CD4-positive, alpha-beta T cell (primary cell): Measurements from ENCODE around the gene ARL5A. TPM values are rescaled to one million over a fixed set of nuclear protein-coding genes. Genes with fewer than 3 reads are reported as not detected.

ENCODE experiments used
- ATAC-seq: fragments of 200-7000 bp; cut with Tn5 transposase; one replicate; pipeline ENCODE4 v1.10.0; 2022; ENCODE audit warnings: mild to moderate bottlenecking; ENCODE audit not compliant: poor library complexity
- CTCF ChIA-PET: fragments of 350-600 bp; sonication (Branson Sonifier 250); formaldehyde crosslinking; loops from one replicate; lab custom pipeline; 2021; ENCODE audit warnings: antibody characterized with exemption, inconsistent platforms; lab: Charles Lee
- POLR2A ChIA-PET: fragments of 350-600 bp; sonication (Branson Sonifier 250); formaldehyde crosslinking; loops from one replicate; lab custom pipeline; 2021; ENCODE audit warnings: antibody characterized with exemption, inconsistent platforms; lab: Charles Lee
- DNase-seq, 14 experiments: peaks; one replicate each; pipeline ENCODE4 v3.0.0-alpha.2; 2013 to 2020; ENCODE audit warnings: mixed read lengths in 2 of 14
- H3K27ac ChIP-seq, 2 donors: one replicate each; pipeline versions ENCODE4 v1.5.1 to v1.7.0; 2013; ENCODE audit warnings: low read length in 2 of 2, low read depth in 1 of 2, mild to moderate bottlenecking in 1 of 2
- H3K27me3 ChIP-seq, 2 experiments: 1 replicate in 1 of 2; 2 replicates in 1 of 2; pipeline versions ENCODE4 v1.6.1 to v1.7.0; 2013; ENCODE audit warnings: low read length in 2 of 2, control low read depth in 1 of 2, mild to moderate bottlenecking in 1 of 2, moderate library complexity in 1 of 2; ENCODE audit not compliant: insufficient read depth in 2 of 2, control insufficient read depth in 1 of 2
- H3K36me3 ChIP-seq: one replicate; pipeline ENCODE4 v1.6.1; 2013; ENCODE audit warnings: low read length, control low read depth; ENCODE audit not compliant: insufficient read depth
- H3K4me1 ChIP-seq: one replicate; pipeline ENCODE4 v1.6.1; 2013; ENCODE audit warnings: low read length, control low read depth; ENCODE audit not compliant: insufficient read depth
- H3K4me3 ChIP-seq: one replicate; pipeline ENCODE4 v1.5.1; 2013; ENCODE audit warnings: mild to moderate bottlenecking, low read length, moderate library complexity
- H3K9me3 ChIP-seq, 2 experiments: 1 replicate in 1 of 2; 2 replicates in 1 of 2; pipeline versions ENCODE4 v1.6.1 to v1.7.0; 2013; ENCODE audit warnings: low read length in 2 of 2, mild to moderate bottlenecking in 2 of 2, control low read depth in 1 of 2, moderate library complexity in 1 of 2; ENCODE audit not compliant: control insufficient read depth in 1 of 2, insufficient read depth in 1 of 2
- H3K27ac Mint-ChIP-seq: one replicate; pipeline ENCODE4 v1.8.0; 2020; ENCODE audit warnings: mixed read lengths
- H3K27me3 Mint-ChIP-seq: one replicate; pipeline ENCODE4 v1.8.0; 2021; ENCODE audit warnings: mixed read lengths
- H3K36me3 Mint-ChIP-seq: one replicate; pipeline ENCODE4 v1.8.0; 2021; ENCODE audit warnings: low read depth, mixed read lengths
- H3K4me1 Mint-ChIP-seq: one replicate; pipeline ENCODE4 v1.8.0; 2021; ENCODE audit warnings: low read depth, mixed read lengths
- H3K4me3 Mint-ChIP-seq: one replicate; pipeline ENCODE4 v1.8.0; 2020; ENCODE audit warnings: mild to moderate bottlenecking, mixed read lengths
- H3K9me3 Mint-ChIP-seq: one replicate; pipeline ENCODE4 v1.8.0; 2020; ENCODE audit warnings: mixed read lengths
- CTCF ChIP-seq: fragments of 200-600 bp; IDR thresholded peaks from one replicate; pipeline ENCODE4 v1.8.0; 2022; ENCODE audit warnings: antibody characterized with exemption, mild to moderate bottlenecking
- intact Hi-C, 2 experiments: fragments of 100-400 bp; cut with DNase I in 1 of 2; cut with micrococcal nuclease in 1 of 2; formaldehyde crosslinking; loops; one replicate each; pipeline versions ENCODE4 v1.15.1 to v1.9.0; 2023 to 2025; cut with DNase I, micrococcal nuclease
- total RNA-seq, 174 experiments: library from RNA in 2 of 174; stranded (reverse) in 2 of 174; gene quantifications; one replicate each; pipeline ENCODE4 v1.2.3 and lab custom pipeline; 2021 to 2026

ARL5A gene
- total RNA-seq, 2 experiments from 2014 or later: 16.9 to 20.5 TPM

GRCh38 chr2:151761687-151762086 lies 66.5 kb downstream of the ARL5A start:
- Histone ChIP-seq H3K36me3 (no peaks in the 10 kb centered on the region), H3K4me1 (peaks cover 3% of the 10 kb centered on the region), H3K4me3 (no peak overlapping the region), H3K9me3 (no peaks in the 10 kb centered on the region), H3K27me3 (no peaks in the 10 kb centered on the region), H3K27ac (no peak overlapping the region)
- Mint-ChIP-seq H3K9me3 (no peaks in the 10 kb centered on the region), H3K4me3 (no peak overlapping the region), H3K27me3 (no peaks in the 10 kb centered on the region), H3K27ac (no peak overlapping the region), H3K36me3 (no peaks in the 10 kb centered on the region), H3K4me1 (no peaks in the 10 kb centered on the region)
- CTCF ChIA-PET: no interaction called here
- no peak for TF ChIP-seq CTCF
- DNase-seq (no peak), ATAC-seq (no peak)
- intact Hi-C loops: no loop called here
- POLR2A ChIA-PET: no interaction called here

- Histone ChIP-seq H3K4me1 (no peaks in the 10 kb centered on the region), H3K4me3 (no peak overlapping the region), H3K36me3 (no peaks in the 10 kb centered on the region), H3K27ac (no peak overlapping the region), H3K9me3 (no peaks in the 10 kb centered on the region), H3K27me3 (no peaks in the 10 kb centered on the region)
- POLR2A ChIA-PET: no interaction called here
- DNase-seq (no peak), ATAC-seq (no peak)
- no peaks in the 10 kb centered on the region for H3K36me3 Mint-ChIP-seq
- H3K4me1 Mint-ChIP-seq: no peaks in the 10 kb centered on the region
- no peak for TF ChIP-seq CTCF
- CTCF ChIA-PET: no interaction called here
- no peaks in the 10 kb centered on the region for H3K9me3 Mint-ChIP-seq
- H3K4me3 Mint-ChIP-seq: no peak overlapping the region
- H3K27me3 Mint-ChIP-seq: no peaks in the 10 kb centered on the region
- intact Hi-C loops: no loop called here
- no peak overlapping the region for H3K27ac Mint-ChIP-seq
Observed at GRCh38 chr2:151761193-151761592, 67.0 kb downstream of the ARL5A start.

GRCh38 chr2:151760139-151760650 lies 68.0 kb downstream of the ARL5A start:
- Mint-ChIP-seq H3K36me3 (no peaks in the 10 kb centered on the region), H3K4me1 (no peaks in the 10 kb centered on the region), H3K27me3 (no peaks in the 10 kb centered on the region), H3K27ac (no peak overlapping the region), H3K4me3 (no peak overlapping the region), H3K9me3 (no peaks in the 10 kb centered on the region)
- ChIA-PET POLR2A (no interaction called here), CTCF (no interaction called here)
- Histone ChIP-seq H3K27me3 (no peaks in the 10 kb centered on the region), H3K4me3 (no peak overlapping the region), H3K4me1 (no peaks in the 10 kb centered on the region), H3K27ac (no peak overlapping the region), H3K36me3 (no peaks in the 10 kb centered on the region), H3K9me3 (no peaks in the 10 kb centered on the region)
- DNase-seq: no peak
- intact Hi-C loops: no loop called here
- ATAC-seq: no peak
- no peak for TF ChIP-seq CTCF
